Kidney (tissue), 14 donors: Measurements from ENCODE around the gene SMPX. TPM values are rescaled to one million over a fixed set of nuclear protein-coding genes. Genes with fewer than 3 reads are reported as not detected.

Source experiments
- DNase-seq, 5 donors: peaks; one replicate each; pipeline ENCODE4 v3.0.0-alpha.2; 2013 to 2020
- FAIRE-seq: peaks from 2 replicates; lab custom pipeline; 2012; peaks lifted over from hg19 to GRCh38; lab: Jason Lieb, UNC
- H3K27ac ChIP-seq, 2 donors: one replicate each; pipeline ENCODE4 v1.7.0; 2013; ENCODE audit warnings: low read depth in 2 of 2, low read length in 2 of 2, inconsistent platforms in 1 of 2
- H3K27me3 ChIP-seq: one replicate; pipeline ENCODE4 v1.7.1; 2013; ENCODE audit warnings: low read length, inconsistent platforms; ENCODE audit not compliant: control insufficient read depth, insufficient read depth
- H3K36me3 ChIP-seq, 3 donors: one replicate each; pipeline versions ENCODE4 v1.7.0 to v1.7.1; 2013; ENCODE audit warnings: low read length in 3 of 3, control low read depth in 1 of 3, inconsistent platforms in 1 of 3; ENCODE audit not compliant: insufficient read depth in 3 of 3, control insufficient read depth in 2 of 3
- H3K4me1 ChIP-seq, 3 donors: one replicate each; pipeline versions ENCODE4 v1.7.0 to v1.7.1; 2013; ENCODE audit warnings: low read length in 3 of 3, inconsistent platforms in 1 of 3, low read depth in 1 of 3; ENCODE audit not compliant: control insufficient read depth in 2 of 3, insufficient read depth in 2 of 3
- H3K4me3 ChIP-seq, 3 donors: one replicate each; pipeline versions ENCODE4 v1.7.0 to v1.8.1; 2013; ENCODE audit warnings: low read length in 3 of 3, control low read depth in 1 of 3, inconsistent platforms in 1 of 3
- H3K9ac ChIP-seq, 3 donors: one replicate each; pipeline versions ENCODE4 v1.7.0 to v1.7.1; 2013; ENCODE audit warnings: low read length in 3 of 3, control low read depth in 1 of 3, inconsistent platforms in 1 of 3
- H3K9me3 ChIP-seq, 3 donors: one replicate each; pipeline versions ENCODE4 v1.7.0 to v1.7.1; 2013; ENCODE audit warnings: low read length in 3 of 3, control low read depth in 1 of 3, inconsistent platforms in 1 of 3; ENCODE audit not compliant: control insufficient read depth in 2 of 3, insufficient read depth in 1 of 3
- intact Hi-C: fragments of 100-400 bp; cut with DNase I; formaldehyde crosslinking; loops from one replicate; pipeline ENCODE4 v1.11.1; 2022
- polyA plus RNA-seq: library from polyadenylated mRNA; stranded (reverse); fragments of 350-450 nt; fragmentation: Illumina TruSeq; extraction: RNeasy Lipid Tissue Mini Kit (QIAGEN cat#74804); gene quantifications from one replicate; pipeline ENCODE4 v1.2.3, GENCODE V29; 2014; ENCODE audit warnings: low read depth, low replicate concordance; ENCODE audit not compliant: insufficient read depth
- total RNA-seq: library from RNA; stranded (reverse); fragmentation: NEBNext Ultra II Directional; extraction: Animal tissue kit (Norgen Biotek cat#: 25700); gene quantifications from one replicate; pipeline ENCODE4 v1.2.1, GENCODE V29; 2021
- TF ChIP-seq, protein P1 (sequence below): IDR thresholded peaks from 3 replicates; pipeline ENCODE4 v1.5.1; 2012; ENCODE audit warnings: mild to moderate bottlenecking, moderate library complexity, borderline replicate concordance; ENCODE audit not compliant: insufficient read depth; ENCODE audit errors: extremely low read depth
- donor health status: control.
- donor health status: control.
- donor health status: control.
- donor health status: control.
- donor health status: control.
- donor health status: DM: yes; HTN: yes; CAD: no.
- donor health status: Normal renal cell carcinoma (clear cell type).

Gene SMPX
- total and polyA plus RNA-seq, 2 donors from 2014 or later = not detected

GRCh38 chrX:21698272-21698671 is 59.6 kb downstream of the SMPX start:
- Histone ChIP-seq H3K27me3 (peaks cover 2% of the 10 kb centered on the region), H3K9me3 (no peaks in the 10 kb centered on the region), H3K4me1 (no peaks in the 10 kb centered on the region), H3K9ac (no peak overlapping the region), H3K36me3 (no peaks in the 10 kb centered on the region), H3K27ac (no peak overlapping the region), H3K4me3 (no peak overlapping the region)
- no peak for FAIRE-seq
- DNase-seq = no peak
- intact Hi-C loops = no loop called here
- TF ChIP-seq, protein P1, sequence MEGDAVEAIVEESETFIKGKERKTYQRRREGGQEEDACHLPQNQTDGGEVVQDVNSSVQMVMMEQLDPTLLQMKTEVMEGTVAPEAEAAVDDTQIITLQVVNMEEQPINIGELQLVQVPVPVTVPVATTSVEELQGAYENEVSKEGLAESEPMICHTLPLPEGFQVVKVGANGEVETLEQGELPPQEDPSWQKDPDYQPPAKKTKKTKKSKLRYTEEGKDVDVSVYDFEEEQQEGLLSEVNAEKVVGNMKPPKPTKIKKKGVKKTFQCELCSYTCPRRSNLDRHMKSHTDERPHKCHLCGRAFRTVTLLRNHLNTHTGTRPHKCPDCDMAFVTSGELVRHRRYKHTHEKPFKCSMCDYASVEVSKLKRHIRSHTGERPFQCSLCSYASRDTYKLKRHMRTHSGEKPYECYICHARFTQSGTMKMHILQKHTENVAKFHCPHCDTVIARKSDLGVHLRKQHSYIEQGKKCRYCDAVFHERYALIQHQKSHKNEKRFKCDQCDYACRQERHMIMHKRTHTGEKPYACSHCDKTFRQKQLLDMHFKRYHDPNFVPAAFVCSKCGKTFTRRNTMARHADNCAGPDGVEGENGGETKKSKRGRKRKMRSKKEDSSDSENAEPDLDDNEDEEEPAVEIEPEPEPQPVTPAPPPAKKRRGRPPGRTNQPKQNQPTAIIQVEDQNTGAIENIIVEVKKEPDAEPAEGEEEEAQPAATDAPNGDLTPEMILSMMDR = no peak

DNA sequence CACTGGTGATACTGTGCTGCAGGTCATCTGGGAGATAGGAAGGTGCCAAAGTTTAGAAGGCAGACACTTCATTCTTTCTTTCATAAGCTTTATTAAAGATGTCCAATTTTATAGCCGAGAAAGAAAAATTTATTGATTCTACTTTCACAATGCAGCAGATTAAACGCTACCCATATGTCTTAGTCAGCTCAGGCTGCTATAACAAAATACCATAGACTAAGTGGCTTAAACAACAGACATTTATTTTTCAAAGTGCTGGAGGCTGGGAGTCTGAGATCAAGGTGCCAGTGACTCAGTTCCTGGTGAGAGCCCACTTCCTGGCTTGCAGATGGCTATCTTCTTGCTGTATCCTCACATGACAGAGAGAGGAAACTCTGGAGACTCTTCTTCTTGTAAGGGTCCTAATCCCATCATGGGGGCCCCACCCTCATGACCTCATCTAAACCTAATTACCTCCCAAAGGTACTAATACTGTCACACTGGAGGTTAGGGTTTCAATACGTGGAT is 66.4 kb downstream of the SMPX start:
- H3K36me3 ChIP-seq = no peaks in the 10 kb centered on the region
- no peaks in the 10 kb centered on the region for H3K27me3 ChIP-seq
- H3K4me1 ChIP-seq = no peaks in the 10 kb centered on the region
- intact Hi-C loops = no loop called here
- no peak overlapping the region for H3K9ac ChIP-seq
- DNase-seq = no peak
- FAIRE-seq = no peak
- no peaks in the 10 kb centered on the region for H3K9me3 ChIP-seq
- H3K4me3 ChIP-seq = no peak overlapping the region
- H3K27ac ChIP-seq = no peak overlapping the region
- TF ChIP-seq, protein P1 = no peak

DNA sequence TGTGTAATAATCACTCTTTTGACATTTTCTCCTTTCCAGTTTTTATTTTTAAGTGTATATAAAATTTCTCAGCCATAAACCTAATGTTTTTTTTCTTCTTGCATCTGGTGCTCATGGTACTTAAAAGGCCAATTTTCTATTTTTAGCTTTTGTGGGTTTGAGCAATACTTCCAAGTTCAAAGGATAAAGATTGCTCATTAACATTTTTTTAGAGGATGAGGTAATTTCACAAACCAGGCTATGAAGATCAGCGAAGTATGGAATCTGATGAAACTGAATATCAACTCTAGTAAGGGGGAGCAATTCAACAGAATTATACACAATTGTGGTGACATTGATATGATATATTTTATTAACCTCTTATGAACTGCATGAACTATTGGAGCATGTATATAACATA is 74.0 kb downstream of the SMPX start:
- Histone ChIP-seq H3K36me3 (no peaks in the 10 kb centered on the region), H3K9ac (no peak overlapping the region), H3K4me1 (no peaks in the 10 kb centered on the region), H3K27me3 (no peaks in the 10 kb centered on the region), H3K4me3 (no peak overlapping the region), H3K9me3 (no peaks in the 10 kb centered on the region), H3K27ac (no peak overlapping the region)
- DNase-seq = no peak
- intact Hi-C loops = no loop called here
- FAIRE-seq = no peak
- TF ChIP-seq, protein P1 = no peak

DNA sequence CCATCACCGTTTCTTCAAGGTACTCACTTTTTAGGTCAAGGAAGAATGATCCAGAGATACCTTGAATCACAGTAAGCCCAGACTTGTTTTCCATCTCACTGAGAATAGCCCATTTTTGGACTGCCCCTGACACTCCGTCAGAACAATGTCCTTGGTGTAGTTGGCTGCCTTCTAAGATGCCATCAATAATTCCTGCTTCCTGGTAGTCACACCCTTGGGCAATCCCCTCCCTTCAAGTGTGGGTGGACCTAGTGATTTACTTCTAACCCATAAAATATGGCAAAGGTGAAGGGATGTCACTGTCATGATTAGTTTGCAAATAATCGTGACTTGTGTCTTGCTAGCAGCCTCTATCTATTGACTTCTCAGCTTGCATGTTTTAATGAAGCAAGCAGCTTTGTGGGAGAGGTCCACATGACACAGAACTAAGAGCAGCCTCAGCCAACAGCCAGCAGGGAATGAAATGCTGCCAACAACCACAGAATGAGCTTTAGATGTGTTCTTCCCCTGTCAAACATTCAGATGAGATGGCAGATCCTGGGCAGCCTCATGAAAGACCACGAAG is 79.8 kb downstream of the SMPX start:
- H3K9me3 ChIP-seq = no peaks in the 10 kb centered on the region
- no peak overlapping the region for H3K4me3 ChIP-seq
- DNase-seq = no peak
- FAIRE-seq = no peak
- TF ChIP-seq, protein P1 = no peak
- intact Hi-C loops = no loop called here
- no peaks in the 10 kb centered on the region for H3K27me3 ChIP-seq
- H3K9ac ChIP-seq = no peak overlapping the region
- no peaks in the 10 kb centered on the region for H3K36me3 ChIP-seq
- no peaks in the 10 kb centered on the region for H3K4me1 ChIP-seq
- H3K27ac ChIP-seq = no peak overlapping the region
